Measurements from ENCODE around the gene PARP1.
"Not testable (repeated sequence)": the region's sequence is repeated elsewhere in the genome, so short reads cannot be mapped to it uniquely, and the experiment has no call there.

PARP1 gene

GRCh38 chr1:226355016-226355415 lies 52.9 kb downstream of the PARP1 start:
- no peak overlapping the region for H3K27ac ChIP-seq (ENCODE audit: low read length)
- no peaks in the 10 kb centered on the region for H3K4me1 ChIP-seq (ENCODE audit: control insufficient read depth, low read depth, low read length)
- no peak overlapping the region for H3K4me3 ChIP-seq (ENCODE audit: low read length)
- H3K36me3 ChIP-seq (ENCODE audit: control insufficient read depth, low read depth, low read length), result peaks cover 23% of the 10 kb centered on the region
- no peaks in the 10 kb centered on the region for H3K9me3 ChIP-seq (ENCODE audit: control insufficient read depth, low read depth, low read length)
- H3K27me3 ChIP-seq (ENCODE audit: control insufficient read depth, insufficient read depth, low read length), result no peaks in the 10 kb centered on the region
- no peak overlapping the region for H3K9ac ChIP-seq (ENCODE audit: low read length)

DNA sequence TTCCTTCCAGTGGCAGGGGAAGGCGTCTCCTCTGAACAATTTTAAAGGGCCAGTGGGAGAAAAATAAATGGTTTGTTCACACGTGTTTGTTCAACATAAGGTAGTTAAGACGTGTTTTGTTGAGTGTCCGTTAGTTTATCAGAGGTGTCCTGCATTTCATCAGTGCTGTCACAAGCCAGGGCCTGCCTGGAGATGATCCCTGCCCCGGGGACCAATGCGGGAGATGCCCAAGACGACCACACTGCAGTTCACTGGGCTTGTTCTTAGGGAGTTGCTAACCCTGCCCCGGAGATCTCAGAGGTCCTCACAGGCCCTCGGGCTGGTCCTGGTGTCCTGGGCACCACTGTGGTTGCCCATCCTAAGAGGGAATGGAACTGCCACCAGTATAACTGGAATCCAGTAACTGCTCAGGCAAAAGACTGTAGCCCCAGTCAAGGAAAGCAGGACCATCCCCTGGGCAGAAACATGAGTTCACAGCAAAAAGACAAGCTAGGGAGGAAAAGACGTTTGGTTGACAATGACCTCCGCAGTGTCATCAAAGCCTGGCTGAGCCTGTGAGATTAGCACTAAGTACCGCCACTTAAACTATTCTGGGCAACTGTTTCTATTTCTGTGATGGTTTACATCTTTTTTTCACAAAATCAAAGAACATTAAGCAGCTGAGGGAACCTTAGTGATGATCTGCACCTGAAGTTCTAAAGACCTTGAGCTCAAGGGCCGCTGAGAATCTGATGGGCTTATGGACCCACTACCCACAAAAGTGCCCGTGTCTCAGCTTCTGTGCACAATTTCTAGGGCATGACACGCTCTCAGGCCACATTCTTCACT lies 54.0 kb downstream of the PARP1 start:
- no peak overlapping the region for H3K27ac ChIP-seq (ENCODE audit: low read length)

DNA sequence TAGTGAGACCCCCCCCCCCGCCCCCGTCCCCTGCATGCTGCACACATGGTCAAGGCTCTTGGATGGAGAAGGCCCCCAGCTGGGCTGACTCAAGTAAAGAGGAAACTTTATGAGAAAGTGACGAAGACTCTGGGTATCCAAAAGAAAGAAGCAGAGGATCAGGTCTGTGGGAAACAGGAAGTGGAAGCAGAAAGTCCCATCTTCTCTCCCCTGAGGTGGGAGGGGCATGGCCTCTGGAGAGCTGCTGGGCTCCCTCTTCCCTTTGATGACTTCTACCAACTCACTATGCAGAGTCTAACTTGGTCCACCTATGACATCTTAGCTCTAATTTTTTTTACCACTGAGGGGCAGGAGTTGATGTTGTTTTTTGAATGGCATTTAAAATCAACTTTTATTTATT lies 56.2 kb downstream of the PARP1 start:
- no peaks in the 10 kb centered on the region for H3K4me1 ChIP-seq (ENCODE audit: control insufficient read depth, low read depth, low read length)
- H3K9me3 ChIP-seq (ENCODE audit: control insufficient read depth, low read depth, low read length), result no peaks in the 10 kb centered on the region
- H3K36me3 ChIP-seq (ENCODE audit: control insufficient read depth, low read depth, low read length), result no peaks in the 10 kb centered on the region
- no peak overlapping the region for H3K9ac ChIP-seq (ENCODE audit: low read length)
- no peak overlapping the region for H3K27ac ChIP-seq (ENCODE audit: low read length)
- no peak overlapping the region for H3K4me3 ChIP-seq (ENCODE audit: low read length)
- no peaks in the 10 kb centered on the region for H3K27me3 ChIP-seq (ENCODE audit: control insufficient read depth, insufficient read depth, low read length)

More for the DNA sequence above, 54.0 kb downstream of the PARP1 start:
- Histone ChIP-seq H3K36me3 (ENCODE audit: control insufficient read depth, low read depth, low read length) (peaks cover 14% of the 10 kb centered on the region), H3K9me3 (ENCODE audit: control insufficient read depth, low read depth, low read length) (no peaks in the 10 kb centered on the region), H3K27me3 (ENCODE audit: control insufficient read depth, insufficient read depth, low read length) (no peaks in the 10 kb centered on the region), H3K9ac (ENCODE audit: low read length) (no peak overlapping the region), H3K4me1 (ENCODE audit: control insufficient read depth, low read depth, low read length) (no peaks in the 10 kb centered on the region), H3K4me3 (ENCODE audit: low read length) (no peak overlapping the region)

DNA sequence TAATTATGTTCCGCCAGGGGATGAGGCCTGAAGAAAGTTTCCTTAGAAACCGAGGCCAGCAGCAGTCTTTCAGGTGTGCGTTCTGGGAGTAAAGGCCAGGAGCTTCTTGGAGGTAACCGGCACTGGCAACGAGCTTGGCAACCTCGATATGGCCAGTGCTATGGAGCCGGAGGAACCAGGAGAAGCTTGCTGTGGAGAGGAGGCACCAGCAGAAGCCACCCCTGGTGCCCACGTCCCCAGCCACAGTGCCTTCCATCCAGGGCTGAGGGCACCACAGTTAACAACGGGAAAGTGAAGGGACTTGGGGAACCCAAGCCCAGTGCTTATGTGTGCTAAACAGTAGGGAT lies 57.4 kb downstream of the PARP1 start:
- H3K27me3 ChIP-seq (ENCODE audit: control insufficient read depth, insufficient read depth, low read length), result no peaks in the 10 kb centered on the region
- no peaks in the 10 kb centered on the region for H3K4me1 ChIP-seq (ENCODE audit: control insufficient read depth, low read depth, low read length)
- H3K36me3 ChIP-seq (ENCODE audit: control insufficient read depth, low read depth, low read length), result no peaks in the 10 kb centered on the region
- no peak overlapping the region for H3K9ac ChIP-seq (ENCODE audit: low read length)
- no peak overlapping the region for H3K4me3 ChIP-seq (ENCODE audit: low read length)
- H3K9me3 ChIP-seq (ENCODE audit: control insufficient read depth, low read depth, low read length), result no peaks in the 10 kb centered on the region
- no peak overlapping the region for H3K27ac ChIP-seq (ENCODE audit: low read length)

DNA sequence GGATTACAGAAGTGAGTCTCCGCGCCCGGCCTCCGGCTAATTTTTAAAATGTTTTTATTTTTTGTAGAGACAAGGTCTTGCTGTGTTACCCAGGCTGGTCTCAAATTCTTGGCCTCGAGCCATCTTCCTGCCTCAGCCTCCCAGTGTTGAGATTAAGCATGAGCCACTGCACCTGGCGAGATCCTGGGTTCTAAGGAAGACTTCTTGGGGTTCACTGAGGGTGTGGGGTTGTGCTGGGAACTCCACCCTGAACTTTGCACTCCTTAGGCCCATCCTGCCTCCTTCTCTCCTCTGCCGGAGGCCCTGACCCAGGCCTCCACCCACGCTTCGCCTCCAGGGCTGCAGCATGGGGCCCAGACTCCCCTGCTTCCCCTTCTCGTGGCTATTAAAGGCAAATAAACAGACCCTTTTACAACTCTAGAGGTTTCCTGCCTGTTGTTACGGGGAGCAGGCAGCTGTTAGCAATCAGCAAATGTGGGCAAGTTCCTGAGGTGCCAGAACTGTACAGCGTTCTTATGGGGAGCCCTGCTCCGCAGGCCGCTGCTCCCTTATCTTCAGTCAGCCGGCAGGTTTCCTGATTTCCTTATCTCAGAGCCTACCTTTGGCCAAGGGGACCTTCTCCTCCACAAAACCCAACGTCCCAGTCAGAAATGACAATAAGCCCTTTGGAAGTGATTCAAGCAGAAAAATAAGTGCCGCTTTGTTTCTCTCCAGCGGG lies 57.9 kb downstream of the PARP1 start:
- Histone ChIP-seq H3K36me3 (ENCODE audit: control insufficient read depth, low read depth, low read length) (no peaks in the 10 kb centered on the region), H3K4me3 (ENCODE audit: low read length) (no peak overlapping the region), H3K4me1 (ENCODE audit: control insufficient read depth, low read depth, low read length) (no peaks in the 10 kb centered on the region), H3K9ac (ENCODE audit: low read length) (no peak overlapping the region), H3K27ac (ENCODE audit: low read length) (no peak overlapping the region), H3K9me3 (ENCODE audit: control insufficient read depth, low read depth, low read length) (no peaks in the 10 kb centered on the region), H3K27me3 (ENCODE audit: control insufficient read depth, insufficient read depth, low read length) (no peaks in the 10 kb centered on the region)

DNA sequence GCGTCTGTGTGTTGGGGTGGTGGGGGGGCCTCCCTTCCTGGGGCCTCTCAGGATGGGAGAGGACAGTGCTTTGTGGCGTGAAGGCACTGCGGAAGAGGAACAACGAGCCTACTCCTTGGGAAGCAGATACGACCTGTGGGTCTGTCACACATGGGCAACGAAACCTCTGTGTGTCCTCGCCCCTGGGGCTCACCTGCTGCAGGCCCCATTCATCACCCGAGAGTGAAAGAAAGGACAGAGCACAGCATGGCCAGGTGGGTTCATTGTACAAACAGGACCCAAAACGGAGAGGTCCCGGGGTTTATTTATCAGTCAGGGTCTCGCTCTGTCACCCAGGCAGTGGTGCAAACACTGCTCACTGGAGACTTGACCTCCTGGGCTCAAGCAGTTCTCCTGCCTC lies 58.8 kb downstream of the PARP1 start:
- H3K4me3 ChIP-seq (ENCODE audit: low read length), result no peak overlapping the region
- H3K36me3 ChIP-seq (ENCODE audit: control insufficient read depth, low read depth, low read length), result no peaks in the 10 kb centered on the region
- no peaks in the 10 kb centered on the region for H3K9me3 ChIP-seq (ENCODE audit: control insufficient read depth, low read depth, low read length)
- H3K27me3 ChIP-seq (ENCODE audit: control insufficient read depth, insufficient read depth, low read length), result no peaks in the 10 kb centered on the region
- H3K27ac ChIP-seq (ENCODE audit: low read length), result no peak overlapping the region
- no peak overlapping the region for H3K9ac ChIP-seq (ENCODE audit: low read length)
- H3K4me1 ChIP-seq (ENCODE audit: control insufficient read depth, low read depth, low read length), result no peaks in the 10 kb centered on the region

DNA sequence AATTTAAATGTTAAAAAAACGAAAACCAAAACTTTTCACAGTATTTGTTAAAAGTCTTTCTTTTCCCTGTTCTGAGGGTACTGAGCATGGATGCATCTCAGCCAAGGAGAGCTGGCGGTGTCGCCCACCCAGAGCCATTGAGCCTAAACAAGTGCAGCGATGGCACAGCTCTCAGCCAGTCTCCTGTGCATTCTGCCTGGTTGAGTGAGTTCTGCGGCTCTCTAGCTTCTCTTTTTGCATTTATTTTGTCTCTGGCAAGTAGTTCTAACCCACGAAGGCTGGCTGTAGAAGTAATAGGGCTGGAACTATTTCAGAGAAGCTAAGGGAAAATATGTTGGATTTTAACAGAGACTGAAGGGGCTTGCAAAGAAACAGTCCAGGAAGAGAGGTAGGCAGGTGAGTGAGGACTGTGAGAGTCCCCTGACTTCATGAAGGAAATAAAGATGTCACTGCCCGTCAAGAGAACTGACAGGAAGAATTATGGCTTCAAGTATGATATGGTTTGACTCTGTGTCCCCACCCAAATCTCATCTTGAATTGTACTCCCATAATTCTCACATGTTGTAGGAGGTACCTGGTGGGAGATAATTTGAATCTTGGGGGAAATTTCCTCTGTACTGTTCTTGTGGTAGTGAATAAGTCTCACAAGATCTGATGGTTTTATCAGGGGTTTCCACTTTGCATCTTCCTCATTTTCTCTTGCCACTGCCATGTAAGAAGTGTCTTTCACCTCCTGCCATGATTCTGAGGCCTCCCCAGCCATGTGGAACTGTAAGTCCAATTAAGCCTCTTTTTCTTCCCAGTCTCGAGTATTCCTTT lies 63.2 kb downstream of the PARP1 start:
- no peaks in the 10 kb centered on the region for H3K27me3 ChIP-seq (ENCODE audit: control insufficient read depth, insufficient read depth, low read length)
- no peak overlapping the region for H3K4me3 ChIP-seq (ENCODE audit: low read length)
- no peaks in the 10 kb centered on the region for H3K36me3 ChIP-seq (ENCODE audit: control insufficient read depth, low read depth, low read length)
- H3K27ac ChIP-seq (ENCODE audit: low read length), result no peak overlapping the region
- H3K9ac ChIP-seq (ENCODE audit: low read length), result no peak overlapping the region
- H3K4me1 ChIP-seq (ENCODE audit: control insufficient read depth, low read depth, low read length), result no peaks in the 10 kb centered on the region
- H3K9me3 ChIP-seq (ENCODE audit: control insufficient read depth, low read depth, low read length), result no peaks in the 10 kb centered on the region

- Histone ChIP-seq H3K4me1 (ENCODE audit: control insufficient read depth, low read depth, low read length) (no peaks in the 10 kb centered on the region), H3K27me3 (ENCODE audit: control insufficient read depth, insufficient read depth, low read length) (no peaks in the 10 kb centered on the region), H3K9ac (ENCODE audit: low read length) (no peak overlapping the region), H3K9me3 (ENCODE audit: control insufficient read depth, low read depth, low read length) (no peaks in the 10 kb centered on the region), H3K27ac (ENCODE audit: low read length) (no peak overlapping the region), H3K4me3 (ENCODE audit: low read length) (no peak overlapping the region), H3K36me3 (ENCODE audit: control insufficient read depth, low read depth, low read length) (no peaks in the 10 kb centered on the region)
Observed at GRCh38 chr1:226342656-226343055, 65.2 kb downstream of the PARP1 start.

DNA sequence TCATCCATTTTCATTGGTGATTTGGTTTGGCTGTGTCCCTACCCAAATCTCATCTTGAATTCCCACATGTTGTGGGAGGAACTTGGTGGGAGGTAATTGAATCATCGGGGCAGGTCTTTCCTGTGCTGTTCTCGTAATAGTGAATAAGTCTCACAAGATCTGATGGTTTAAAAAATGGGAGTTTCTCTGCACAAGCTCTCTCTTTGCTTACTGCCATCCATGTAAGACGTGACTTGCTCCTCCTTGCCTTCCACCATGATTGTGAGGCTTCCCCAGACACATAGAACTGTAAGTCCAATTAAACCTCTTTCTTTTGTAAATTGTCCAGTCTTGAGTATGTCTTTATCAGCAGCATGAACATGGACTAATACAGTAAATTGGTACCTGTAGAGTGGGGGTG lies 67.8 kb downstream of the PARP1 start:
- not testable (repeated sequence) for H3K27ac ChIP-seq (ENCODE audit: low read length); H3K9me3 ChIP-seq (ENCODE audit: control insufficient read depth, low read depth, low read length); H3K4me3 ChIP-seq (ENCODE audit: low read length); H3K9ac ChIP-seq (ENCODE audit: low read length); H3K4me1 ChIP-seq (ENCODE audit: control insufficient read depth, low read depth, low read length); H3K36me3 ChIP-seq (ENCODE audit: control insufficient read depth, low read depth, low read length); H3K27me3 ChIP-seq (ENCODE audit: control insufficient read depth, insufficient read depth, low read length)

DNA sequence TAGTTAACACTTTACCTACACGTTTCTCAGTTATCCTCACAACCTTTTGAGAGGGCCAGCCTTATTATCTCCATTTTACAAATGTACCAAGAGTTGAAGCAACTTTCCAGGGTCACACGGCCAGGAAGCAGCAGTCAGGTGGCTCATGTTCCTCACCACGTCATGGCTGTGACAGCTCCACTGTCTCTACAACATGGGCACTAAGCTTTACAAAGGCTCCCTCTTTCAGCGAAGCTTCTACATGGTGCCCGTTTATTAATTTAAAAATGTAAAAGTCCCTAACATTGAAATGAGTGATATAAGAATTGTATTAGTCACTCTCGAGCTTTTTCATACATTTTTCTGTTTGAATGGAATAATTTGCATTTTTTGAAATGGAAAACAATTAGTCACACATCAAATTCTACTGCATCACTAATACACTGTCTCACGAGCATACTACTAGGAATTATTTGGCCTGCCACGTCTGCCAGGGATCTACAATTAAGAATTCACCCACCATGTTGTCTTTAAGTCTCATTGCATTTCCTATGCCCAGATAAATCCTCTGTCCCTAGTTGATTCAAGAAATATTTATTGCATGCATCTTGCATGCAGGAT lies 70.5 kb downstream of the PARP1 start:
- no peaks in the 10 kb centered on the region for H3K27me3 ChIP-seq (ENCODE audit: control insufficient read depth, insufficient read depth, low read length)
- H3K36me3 ChIP-seq (ENCODE audit: control insufficient read depth, low read depth, low read length), result no peaks in the 10 kb centered on the region
- H3K27ac ChIP-seq (ENCODE audit: low read length), result no peak overlapping the region
- no peak overlapping the region for H3K9ac ChIP-seq (ENCODE audit: low read length)
- H3K9me3 ChIP-seq (ENCODE audit: control insufficient read depth, low read depth, low read length), result no peaks in the 10 kb centered on the region
- H3K4me1 ChIP-seq (ENCODE audit: control insufficient read depth, low read depth, low read length), result no peaks in the 10 kb centered on the region
- no peak overlapping the region for H3K4me3 ChIP-seq (ENCODE audit: low read length)

- no peaks in the 10 kb centered on the region for H3K9me3 ChIP-seq (ENCODE audit: control insufficient read depth, low read depth, low read length)
- no peaks in the 10 kb centered on the region for H3K27me3 ChIP-seq (ENCODE audit: control insufficient read depth, insufficient read depth, low read length)
- H3K36me3 ChIP-seq (ENCODE audit: control insufficient read depth, low read depth, low read length), result no peaks in the 10 kb centered on the region
- no peaks in the 10 kb centered on the region for H3K4me1 ChIP-seq (ENCODE audit: control insufficient read depth, low read depth, low read length)
- no peak overlapping the region for H3K9ac ChIP-seq (ENCODE audit: low read length)
- no peak overlapping the region for H3K4me3 ChIP-seq (ENCODE audit: low read length)
- H3K27ac ChIP-seq (ENCODE audit: low read length), result no peak overlapping the region
Observed at GRCh38 chr1:226335661-226336060, 72.2 kb downstream of the PARP1 start.

All from iPS-18a (cell line).